HG02852 (cell line): ENCODE measurements around the gene LGALS7.
"Not testable (repeated sequence)": the region's sequence is repeated elsewhere in the genome, so short reads cannot be mapped to it uniquely, and the experiment has no call there.

ENCODE experiments used
- ATAC-seq: cut with Tn5 transposase; IDR thresholded peaks from one replicate; pipeline ENCODE4 v1.9.1; 2021; ENCODE audit warnings: mild to moderate bottlenecking, moderate library complexity; ENCODE audit not compliant: unreplicated experiment

The LGALS7 gene

GRCh38 chr19:38773469-38774177 lies at the start of gene LGALS7:
LGALS7 (minus strand) TSS chr19:38773517; CDS start chr19:38773492, 25 bp downstream.
- ATAC-seq, result no peak

GRCh38 chr19:38821230-38821825 lies 48.0 kb upstream of the LGALS7 start:
- ATAC-seq, result not testable (repeated sequence)

- ATAC-seq, result no peak
Observed at GRCh38 chr19:38819231-38819920, 46.1 kb upstream of the LGALS7 start.

- no peak for ATAC-seq
Observed at GRCh38 chr19:38817081-38817480, 43.8 kb upstream of the LGALS7 start.

GRCh38 chr19:38816131-38816750 lies 42.9 kb upstream of the LGALS7 start:
- no peak for ATAC-seq

- no peak for ATAC-seq
Observed at GRCh38 chr19:38815059-38816001, 42.0 kb upstream of the LGALS7 start.

GRCh38 chr19:38813932-38814331 lies 40.6 kb upstream of the LGALS7 start:
- not testable (repeated sequence) for ATAC-seq

- ATAC-seq, result no peak
Observed at GRCh38 chr19:38813323-38813722, 40.0 kb upstream of the LGALS7 start.

- ATAC-seq, result no peak
Observed at GRCh38 chr19:38812841-38813320, 39.6 kb upstream of the LGALS7 start, which contains the start of gene LGALS4. LGALS4 (minus strand) TSS chr19:38812945; CDS start chr19:38812886, 59 bp downstream.

- no peak for ATAC-seq
Observed at GRCh38 chr19:38812009-38812840, 38.9 kb upstream of the LGALS7 start.

GRCh38 chr19:38809592-38810252 lies 36.4 kb upstream of the LGALS7 start:
- no peak for ATAC-seq

GRCh38 chr19:38808741-38809140 lies 35.4 kb upstream of the LGALS7 start:
- no peak for ATAC-seq

- not testable (repeated sequence) for ATAC-seq
Observed at GRCh38 chr19:38807374-38808098, 34.2 kb upstream of the LGALS7 start.

GRCh38 chr19:38806371-38806770 lies 33.1 kb upstream of the LGALS7 start:
- ATAC-seq, result no peak

- no peak for ATAC-seq
Observed at GRCh38 chr19:38805180-38805579, 31.9 kb upstream of the LGALS7 start.

- ATAC-seq, result no peak
Observed at GRCh38 chr19:38803543-38803942, 30.2 kb upstream of the LGALS7 start.

- ATAC-seq, result no peak
Observed at GRCh38 chr19:38801359-38802095, 28.2 kb upstream of the LGALS7 start.
